Central memory CD8-positive, alpha-beta T cell (primary cell): ENCODE data around the gene NCAPD3.

Source experiments
- ATAC-seq: fragments of 150-1000 bp; cut with Tn5 transposase; replicated peaks from 2 replicates; pipeline ENCODE4 v1.10.0; 2022; ENCODE audit warnings: mild to moderate bottlenecking, moderate FRiP score, moderate number of reproducible peaks; ENCODE audit not compliant: poor library complexity, severe bottlenecking; ENCODE audit errors: extremely low read depth
- DNase-seq, 2 donors: peaks; one replicate each; pipeline ENCODE4 v3.0.0; 2021; ENCODE audit warnings: low spot score in 2 of 2
- H3K27ac Mint-ChIP-seq: one replicate; pipeline ENCODE4 v1.8.0; 2022; ENCODE audit warnings: low read depth, mild to moderate bottlenecking, moderate library complexity, mixed read lengths
- H3K27me3 Mint-ChIP-seq: one replicate; pipeline ENCODE4 v1.8.0; 2022; ENCODE audit warnings: mixed read lengths
- H3K36me3 Mint-ChIP-seq: one replicate; pipeline ENCODE4 v1.8.0; 2022; ENCODE audit warnings: mild to moderate bottlenecking, moderate library complexity, mixed read lengths; ENCODE audit not compliant: insufficient read depth
- H3K4me1 Mint-ChIP-seq: one replicate; pipeline ENCODE4 v1.8.0; 2022; ENCODE audit warnings: mixed read lengths
- H3K4me3 Mint-ChIP-seq: one replicate; pipeline ENCODE4 v1.8.0; 2022; ENCODE audit warnings: mild to moderate bottlenecking, moderate library complexity, mixed read lengths
- H3K9me3 Mint-ChIP-seq: one replicate; pipeline ENCODE4 v1.8.0; 2022; ENCODE audit warnings: mixed read lengths

The NCAPD3 gene, protein sequence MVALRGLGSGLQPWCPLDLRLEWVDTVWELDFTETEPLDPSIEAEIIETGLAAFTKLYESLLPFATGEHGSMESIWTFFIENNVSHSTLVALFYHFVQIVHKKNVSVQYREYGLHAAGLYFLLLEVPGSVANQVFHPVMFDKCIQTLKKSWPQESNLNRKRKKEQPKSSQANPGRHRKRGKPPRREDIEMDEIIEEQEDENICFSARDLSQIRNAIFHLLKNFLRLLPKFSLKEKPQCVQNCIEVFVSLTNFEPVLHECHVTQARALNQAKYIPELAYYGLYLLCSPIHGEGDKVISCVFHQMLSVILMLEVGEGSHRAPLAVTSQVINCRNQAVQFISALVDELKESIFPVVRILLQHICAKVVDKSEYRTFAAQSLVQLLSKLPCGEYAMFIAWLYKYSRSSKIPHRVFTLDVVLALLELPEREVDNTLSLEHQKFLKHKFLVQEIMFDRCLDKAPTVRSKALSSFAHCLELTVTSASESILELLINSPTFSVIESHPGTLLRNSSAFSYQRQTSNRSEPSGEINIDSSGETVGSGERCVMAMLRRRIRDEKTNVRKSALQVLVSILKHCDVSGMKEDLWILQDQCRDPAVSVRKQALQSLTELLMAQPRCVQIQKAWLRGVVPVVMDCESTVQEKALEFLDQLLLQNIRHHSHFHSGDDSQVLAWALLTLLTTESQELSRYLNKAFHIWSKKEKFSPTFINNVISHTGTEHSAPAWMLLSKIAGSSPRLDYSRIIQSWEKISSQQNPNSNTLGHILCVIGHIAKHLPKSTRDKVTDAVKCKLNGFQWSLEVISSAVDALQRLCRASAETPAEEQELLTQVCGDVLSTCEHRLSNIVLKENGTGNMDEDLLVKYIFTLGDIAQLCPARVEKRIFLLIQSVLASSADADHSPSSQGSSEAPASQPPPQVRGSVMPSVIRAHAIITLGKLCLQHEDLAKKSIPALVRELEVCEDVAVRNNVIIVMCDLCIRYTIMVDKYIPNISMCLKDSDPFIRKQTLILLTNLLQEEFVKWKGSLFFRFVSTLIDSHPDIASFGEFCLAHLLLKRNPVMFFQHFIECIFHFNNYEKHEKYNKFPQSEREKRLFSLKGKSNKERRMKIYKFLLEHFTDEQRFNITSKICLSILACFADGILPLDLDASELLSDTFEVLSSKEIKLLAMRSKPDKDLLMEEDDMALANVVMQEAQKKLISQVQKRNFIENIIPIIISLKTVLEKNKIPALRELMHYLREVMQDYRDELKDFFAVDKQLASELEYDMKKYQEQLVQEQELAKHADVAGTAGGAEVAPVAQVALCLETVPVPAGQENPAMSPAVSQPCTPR (N-terminal part only)

DNA sequence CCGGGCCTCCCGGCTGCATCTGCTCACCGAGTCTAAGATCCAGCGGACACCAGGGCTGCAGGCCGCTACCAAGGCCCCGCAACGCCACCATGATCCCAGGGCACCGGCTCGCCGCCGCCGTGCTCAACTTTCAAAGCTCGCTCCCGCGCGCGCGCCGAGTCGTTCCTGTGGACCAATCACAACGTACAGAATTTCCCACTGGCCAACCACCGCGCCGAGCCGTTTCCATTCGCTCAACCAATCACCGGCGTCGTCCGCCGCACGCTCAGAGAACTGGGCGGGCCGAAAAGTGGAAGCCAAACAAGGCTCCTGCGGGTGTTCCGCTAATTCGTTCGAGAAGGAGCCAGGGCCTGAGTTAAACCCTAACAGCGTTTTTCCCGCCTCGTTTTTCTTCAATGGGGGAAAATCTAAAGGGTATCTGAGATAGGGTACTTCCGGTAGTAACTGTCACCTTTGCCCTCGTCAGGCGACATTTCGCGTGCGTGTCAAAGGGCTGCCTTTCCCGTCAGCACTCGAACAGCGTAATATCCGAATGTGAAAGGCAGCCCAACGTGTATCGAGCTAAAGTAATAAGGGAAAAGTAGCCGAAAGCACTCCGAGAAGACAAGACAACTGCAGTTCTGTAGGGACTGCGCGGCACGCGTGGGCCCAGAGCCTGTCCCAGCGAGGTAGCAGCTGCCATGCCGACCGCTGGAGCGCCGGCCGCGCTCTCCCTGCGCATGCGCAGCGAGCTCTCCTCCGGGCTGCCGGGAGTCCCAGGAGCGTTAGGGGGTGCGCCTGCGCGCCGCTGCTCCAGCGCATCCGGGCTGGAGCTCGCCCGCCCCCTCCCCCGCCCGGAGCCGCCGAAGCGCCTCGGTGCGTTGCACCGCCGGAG, at the start of gene NCAPD3, which contains the start of gene VPS26B:
NCAPD3 (minus strand) TSS at position 132 of the 874 bp plus-strand sequence; CDS start at position 91, 41 bp downstream.
VPS26B (plus strand) TSS at position 836 of the 874 bp plus-strand sequence. CDS start 452 bp downstream, outside the sequence.
- Mint-ChIP-seq H3K27ac (peak within 1 kb of the TSS; percentile 96), H3K27me3 (no peaks in the 10 kb centered on the region), H3K4me1 (peaks cover 53% of the 10 kb centered on the region), H3K36me3 (peaks cover 30% of the 10 kb centered on the region), H3K4me3 (peak within 1 kb of the TSS; percentile 96), H3K9me3 (no peaks in the 10 kb centered on the region)
- ATAC-seq (peak; percentile 83), DNase-seq (peak; percentile 91 to 94)

DNA sequence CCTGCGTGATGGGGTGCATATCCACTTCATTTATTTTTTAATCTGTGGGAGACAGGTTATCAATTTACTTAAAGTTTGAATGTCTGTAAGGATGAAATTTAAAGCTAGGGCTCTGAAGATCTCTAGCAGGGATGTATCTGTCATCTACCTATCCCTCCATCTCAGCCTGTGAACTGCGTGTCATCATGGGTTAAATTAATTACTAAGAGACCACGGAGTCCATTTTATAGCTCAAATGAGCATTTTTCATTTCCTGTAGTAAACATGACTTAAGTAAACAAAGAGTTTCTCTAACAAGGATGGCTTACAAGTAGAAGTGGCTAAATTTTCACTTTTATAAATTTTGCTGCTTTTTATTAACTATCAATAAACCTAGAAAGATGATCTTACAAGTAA, 49.5 kb upstream of the NCAPD3 start:
- Mint-ChIP-seq H3K4me3 (no peak overlapping the region), H3K27ac (no peak overlapping the region), H3K27me3 (no peaks in the 10 kb centered on the region), H3K36me3 (peaks cover 7% of the 10 kb centered on the region), H3K9me3 (no peaks in the 10 kb centered on the region), H3K4me1 (peaks cover 55% of the 10 kb centered on the region)
- DNase-seq (no peak), ATAC-seq (no peak)

DNA sequence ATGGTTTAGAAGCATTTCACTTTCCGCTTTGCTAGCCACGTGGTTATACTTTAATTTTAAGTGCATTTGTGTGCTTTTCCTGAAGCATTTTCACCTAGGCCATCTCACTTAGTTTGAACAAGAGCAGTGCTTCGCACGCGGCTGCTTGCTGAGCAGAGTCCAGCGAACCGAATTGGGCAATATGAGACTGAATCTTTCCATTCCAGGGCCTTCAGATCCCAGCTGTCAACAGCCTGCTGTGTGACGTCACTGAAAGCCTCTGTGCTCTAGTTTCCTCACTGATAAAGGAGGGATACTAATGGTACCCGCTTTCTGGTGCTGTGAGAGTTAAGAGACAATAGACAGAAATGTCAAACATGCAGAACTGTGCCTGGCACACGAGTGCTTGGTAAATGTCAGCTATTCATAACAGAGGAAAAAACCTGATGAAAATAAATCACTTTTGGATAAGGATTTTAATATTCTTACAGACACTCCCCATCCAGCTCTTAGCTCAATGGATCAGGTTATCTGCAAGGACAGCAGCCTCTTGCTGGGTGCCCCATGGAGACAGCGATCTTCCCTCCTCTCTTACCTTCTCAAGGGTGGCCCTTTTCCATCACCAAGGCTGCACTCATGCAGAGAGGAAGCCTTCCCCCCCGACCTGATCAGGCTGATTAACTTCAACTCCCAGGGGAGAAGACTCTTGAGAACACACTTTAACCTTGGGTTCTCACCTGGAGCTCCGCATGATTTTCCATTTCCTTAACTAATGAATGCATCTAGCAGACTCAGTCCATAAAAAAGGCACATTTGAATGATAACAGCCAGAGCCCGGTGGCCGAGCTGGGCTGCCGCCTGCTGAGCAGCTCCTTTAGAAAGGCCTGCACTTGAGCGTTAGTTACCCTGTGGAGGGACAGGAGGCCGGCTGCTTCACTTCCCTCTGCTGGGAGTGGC, 48.9 kb upstream of the NCAPD3 start:
- H3K4me1 Mint-ChIP-seq, result peaks cover 60% of the 10 kb centered on the region

DNA sequence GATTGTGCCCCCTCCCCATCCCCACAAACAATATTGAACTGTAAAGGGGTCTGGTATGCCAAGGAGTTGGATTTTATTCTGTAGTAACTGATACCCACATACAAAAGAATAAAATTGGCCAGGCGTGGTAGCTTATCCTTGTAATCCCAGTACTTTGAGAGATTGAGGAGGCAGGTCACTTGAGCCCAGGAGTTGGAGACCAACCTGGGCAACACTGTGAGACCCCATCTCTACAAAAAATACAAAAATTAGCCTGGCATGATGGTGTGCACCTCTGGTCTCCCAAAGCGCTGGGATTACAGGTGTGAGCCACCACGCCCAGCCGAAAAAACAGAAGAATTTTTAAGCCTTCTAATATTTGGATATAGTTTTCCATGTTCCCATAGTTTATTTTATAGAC, 48.2 kb upstream of the NCAPD3 start:
- Mint-ChIP-seq H3K36me3 (peaks cover 7% of the 10 kb centered on the region), H3K9me3 (no peaks in the 10 kb centered on the region), H3K4me1 (peaks cover 55% of the 10 kb centered on the region), H3K27ac (no peak overlapping the region), H3K4me3 (no peak overlapping the region), H3K27me3 (no peaks in the 10 kb centered on the region)
- ATAC-seq (no peak), DNase-seq (no peak)

More for the DNA sequence above, 48.9 kb upstream of the NCAPD3 start:
- H3K4me3 Mint-ChIP-seq, result no peak overlapping the region
- no peak overlapping the region for H3K27ac Mint-ChIP-seq
- DNase-seq, result no peak
- peaks cover 7% of the 10 kb centered on the region for H3K36me3 Mint-ChIP-seq
- no peaks in the 10 kb centered on the region for H3K9me3 Mint-ChIP-seq
- H3K27me3 Mint-ChIP-seq, result no peaks in the 10 kb centered on the region
- no peak for ATAC-seq

DNA sequence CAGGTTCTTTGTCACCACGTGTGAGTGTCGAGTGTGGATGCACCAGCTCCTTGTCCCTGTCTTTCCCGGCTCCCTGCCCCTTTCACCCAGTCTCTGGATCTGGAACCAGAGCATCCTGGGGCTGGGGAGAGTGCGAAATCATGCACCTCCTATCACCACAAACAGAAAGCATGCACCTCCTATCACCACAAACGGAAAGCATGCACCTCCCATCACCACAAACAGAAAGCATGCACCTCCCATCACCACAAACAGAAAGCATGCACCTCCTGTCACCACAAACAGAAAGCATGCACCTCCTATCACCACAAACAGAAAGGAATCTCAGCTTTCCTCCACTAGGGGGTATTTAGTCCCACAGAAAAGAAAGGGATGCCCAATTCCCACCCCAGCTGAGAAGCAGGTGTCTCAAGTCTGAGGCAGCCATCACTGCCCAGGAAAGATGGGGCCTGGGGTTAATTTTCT, 46.5 kb upstream of the NCAPD3 start:
- Mint-ChIP-seq H3K27me3 (no peaks in the 10 kb centered on the region), H3K36me3 (peaks cover 7% of the 10 kb centered on the region), H3K27ac (peak overlapping the region; percentile 62), H3K4me1 (peaks cover 55% of the 10 kb centered on the region), H3K4me3 (peak overlapping the region; percentile 66), H3K9me3 (no peaks in the 10 kb centered on the region)
- DNase-seq (peak in 1 of 2 donors; percentile 34), ATAC-seq (peak; percentile 84)

DNA sequence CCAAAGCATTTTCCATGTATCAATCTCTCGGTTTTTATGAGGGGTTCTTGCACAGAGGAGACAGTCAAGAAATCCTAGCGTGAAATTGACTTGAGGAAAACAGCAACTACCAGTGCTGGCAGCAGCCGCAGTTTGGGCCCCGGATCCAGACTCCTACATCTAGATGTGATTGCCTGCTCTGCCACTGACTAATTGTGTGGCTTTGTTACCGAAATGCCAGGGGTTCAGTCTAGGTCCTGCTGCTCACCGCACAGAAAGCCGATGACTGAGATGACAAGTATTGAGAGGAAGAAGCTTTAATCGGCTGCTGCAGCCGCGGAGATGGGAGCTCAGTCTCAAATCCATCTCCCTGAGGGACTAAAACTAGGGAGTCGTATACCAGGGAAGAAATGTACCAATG, 44.2 kb upstream of the NCAPD3 start:
- no peaks in the 10 kb centered on the region for H3K27me3 Mint-ChIP-seq
- H3K4me1 Mint-ChIP-seq, result peaks cover 41% of the 10 kb centered on the region
- no peak overlapping the region for H3K27ac Mint-ChIP-seq
- ATAC-seq, result no peak
- H3K4me3 Mint-ChIP-seq, result no peak overlapping the region
- DNase-seq, result no peak
- no peaks in the 10 kb centered on the region for H3K9me3 Mint-ChIP-seq
- H3K36me3 Mint-ChIP-seq, result peaks cover 9% of the 10 kb centered on the region

DNA sequence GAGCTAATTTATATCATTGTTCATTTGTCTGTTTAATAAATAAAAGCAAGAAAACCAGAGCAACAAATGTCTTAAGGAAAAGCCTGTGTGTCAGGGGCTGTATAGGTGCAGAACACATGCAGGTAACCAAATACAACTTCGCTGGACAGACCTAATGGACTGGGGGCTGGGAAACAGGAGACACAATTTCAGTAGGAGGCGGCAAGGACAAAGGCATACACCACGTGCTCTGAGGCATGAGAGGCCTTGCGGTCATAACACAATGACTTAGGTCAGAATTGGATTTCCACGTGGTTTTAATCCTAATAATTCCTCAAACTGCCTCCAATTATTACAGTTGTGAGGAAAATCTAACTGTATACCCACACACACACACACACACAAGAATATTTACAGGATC, 43.7 kb upstream of the NCAPD3 start:
- Mint-ChIP-seq H3K4me1 (peaks cover 39% of the 10 kb centered on the region), H3K9me3 (no peaks in the 10 kb centered on the region), H3K4me3 (no peak overlapping the region), H3K27ac (no peak overlapping the region), H3K27me3 (no peaks in the 10 kb centered on the region), H3K36me3 (peaks cover 13% of the 10 kb centered on the region)
- DNase-seq (no peak), ATAC-seq (no peak)

DNA sequence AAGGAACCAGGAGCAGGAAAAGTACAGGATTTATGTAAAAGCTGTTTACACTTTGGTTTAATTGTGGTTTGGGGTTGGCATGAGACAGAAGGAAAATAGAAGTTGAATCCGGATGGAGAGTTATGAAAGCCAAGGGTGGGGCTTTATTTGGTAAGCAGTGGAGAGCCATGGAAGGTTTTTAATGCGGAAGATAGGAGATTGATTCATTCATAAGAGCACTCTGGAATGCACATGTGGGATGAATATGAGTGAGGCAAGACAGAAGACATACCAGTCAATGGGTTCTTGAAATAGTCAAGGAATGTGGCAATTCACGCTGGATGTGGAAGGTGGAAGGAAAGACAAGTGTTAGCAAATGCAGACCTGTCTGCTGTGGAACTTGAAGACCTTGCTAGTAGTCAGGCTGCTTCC, 43.1 kb upstream of the NCAPD3 start:
- no peak overlapping the region for H3K27ac Mint-ChIP-seq
- no peaks in the 10 kb centered on the region for H3K9me3 Mint-ChIP-seq
- no peak for DNase-seq
- H3K36me3 Mint-ChIP-seq, result peaks cover 13% of the 10 kb centered on the region
- ATAC-seq, result no peak
- H3K4me3 Mint-ChIP-seq, result no peak overlapping the region
- H3K27me3 Mint-ChIP-seq, result no peaks in the 10 kb centered on the region
- H3K4me1 Mint-ChIP-seq, result peaks cover 44% of the 10 kb centered on the region

DNA sequence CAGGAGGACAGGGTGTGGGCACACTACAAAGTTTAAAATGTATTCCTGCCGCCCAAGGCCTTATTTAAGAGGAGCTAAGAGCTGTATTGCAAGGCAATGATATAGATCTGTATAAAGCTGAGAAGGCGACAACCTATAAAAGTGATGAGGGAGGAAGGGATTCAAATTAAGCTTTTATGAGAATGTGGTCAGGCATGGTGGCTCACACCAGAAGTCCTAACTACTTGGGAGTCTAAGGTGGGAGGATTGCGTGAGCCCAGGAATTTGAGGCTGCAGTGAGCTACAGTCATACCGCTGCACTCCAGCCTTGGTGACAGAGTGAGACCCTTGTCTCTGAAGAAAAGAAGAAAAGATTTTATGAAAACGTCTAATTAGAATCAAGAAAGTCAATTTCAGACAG, 42.7 kb upstream of the NCAPD3 start:
- DNase-seq (no peak), ATAC-seq (no peak)
- peaks cover 13% of the 10 kb centered on the region for H3K36me3 Mint-ChIP-seq
- no peaks in the 10 kb centered on the region for H3K27me3 Mint-ChIP-seq
- H3K9me3 Mint-ChIP-seq, result no peaks in the 10 kb centered on the region
- H3K4me3 Mint-ChIP-seq, result no peak overlapping the region
- H3K4me1 Mint-ChIP-seq, result peaks cover 42% of the 10 kb centered on the region
- H3K27ac Mint-ChIP-seq, result no peak overlapping the region

DNA sequence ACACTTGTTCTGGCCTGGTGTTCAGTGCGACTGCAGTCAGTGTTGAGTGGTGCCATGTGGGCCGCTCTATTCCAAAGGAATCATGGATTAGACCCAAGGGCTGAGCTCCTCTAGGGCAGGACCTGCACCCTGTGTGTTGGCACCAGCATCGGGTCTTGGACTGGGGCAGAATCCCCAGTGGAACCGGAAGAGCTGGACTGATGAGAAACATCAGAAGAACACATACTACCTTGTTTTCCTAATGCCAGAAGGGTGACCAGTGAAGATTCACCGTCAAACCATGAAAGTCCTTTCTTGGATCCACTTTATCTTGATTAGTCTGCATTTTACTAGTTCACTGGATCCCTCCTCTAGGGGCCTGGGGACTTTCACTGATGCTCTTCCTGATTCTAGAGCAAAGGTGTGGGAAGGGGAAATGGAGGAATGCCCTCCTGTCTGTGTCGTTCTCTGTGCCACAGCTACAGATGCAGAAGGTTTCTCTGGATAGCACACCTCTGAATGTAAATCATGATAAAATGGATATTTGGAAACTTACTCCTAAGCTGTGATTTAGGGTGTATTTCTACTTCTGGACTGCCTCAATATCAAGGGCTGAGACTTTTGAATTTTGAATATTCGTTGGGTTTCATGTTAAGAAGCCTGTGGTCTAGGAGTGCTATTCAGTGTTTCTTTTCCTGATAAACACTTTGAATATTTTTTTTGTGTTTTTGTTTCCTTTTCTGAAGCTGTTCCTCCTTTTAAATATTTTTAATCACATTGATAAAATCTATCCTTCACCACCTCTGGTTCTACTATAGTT, 41.4 kb upstream of the NCAPD3 start:
- peaks cover 29% of the 10 kb centered on the region for H3K4me1 Mint-ChIP-seq
- ATAC-seq (no peak), DNase-seq (no peak)
- H3K27ac Mint-ChIP-seq, result no peak overlapping the region
- no peaks in the 10 kb centered on the region for H3K27me3 Mint-ChIP-seq
- no peak overlapping the region for H3K4me3 Mint-ChIP-seq
- no peaks in the 10 kb centered on the region for H3K9me3 Mint-ChIP-seq
- peaks cover 12% of the 10 kb centered on the region for H3K36me3 Mint-ChIP-seq
